Neutrophil (primary cell): Measurements from ENCODE around the gene PTPN11.

Source experiments
- H3K27ac ChIP-seq: fragments of 200-600 bp; sonication (generic); 2 replicates; pipeline ENCODE4 v1.5.1; 2016; ENCODE audit warnings: mild to moderate bottlenecking, moderate library complexity
- H3K27me3 ChIP-seq: fragments of 200-600 bp; sonication (generic); 2 replicates; pipeline ENCODE4 v1.6.0; 2016; ENCODE audit warnings: mild to moderate bottlenecking
- H3K36me3 ChIP-seq: fragments of 200-600 bp; sonication (generic); 2 replicates; pipeline ENCODE4 v1.5.1; 2017
- H3K4me1 ChIP-seq, 2 experiments: fragments of 200-600 bp in 1 of 2; sonication (generic) in 1 of 2; 1 replicate in 1 of 2; 2 replicates in 1 of 2; pipeline versions ENCODE4 v1.5.1 to v1.6.1; 2013 to 2016; ENCODE audit warnings: low read depth in 1 of 2, low read length in 1 of 2, mild to moderate bottlenecking in 1 of 2, moderate library complexity in 1 of 2; ENCODE audit not compliant: control insufficient read depth in 1 of 2, insufficient read depth in 1 of 2
- H3K4me3 ChIP-seq, 2 experiments: fragments of 200-600 bp in 1 of 2; sonication (generic) in 1 of 2; 1 replicate in 1 of 2; 2 replicates in 1 of 2; pipeline ENCODE4 v1.5.1; 2013 to 2016; ENCODE audit warnings: low read depth in 1 of 2, low read length in 1 of 2, mild to moderate bottlenecking in 1 of 2, moderate library complexity in 1 of 2
- H3K9me3 ChIP-seq: fragments of 200-600 bp; sonication (generic); 2 replicates; pipeline ENCODE4 v1.5.1; 2016
- TF ChIP-seq, protein P1 (sequence below): fragments of 200-600 bp; sonication (generic); IDR thresholded peaks from 2 replicates; pipeline ENCODE4 v1.5.1; 2016; ENCODE audit warnings: antibody characterized with exemption

The PTPN11 gene

GRCh38 chr12:112422531-112422930 lies 3.8 kb downstream of the PTPN11 start:
- peaks cover 14 to 16% of the 10 kb centered on the region in 2 experiments for H3K4me1 ChIP-seq
- no peak overlapping the region for H3K27ac ChIP-seq

GRCh38 chr12:112424126-112424525 lies 5.4 kb downstream of the PTPN11 start:
- Histone ChIP-seq H3K9me3 (no peaks in the 10 kb centered on the region), H3K36me3 (no peaks in the 10 kb centered on the region), H3K4me3 (no peak overlapping the region), H3K27me3 (no peaks in the 10 kb centered on the region), H3K27ac (no peak overlapping the region), H3K4me1 (peaks cover 7 to 11% of the 10 kb centered on the region in 2 experiments)
- TF ChIP-seq, protein P1, sequence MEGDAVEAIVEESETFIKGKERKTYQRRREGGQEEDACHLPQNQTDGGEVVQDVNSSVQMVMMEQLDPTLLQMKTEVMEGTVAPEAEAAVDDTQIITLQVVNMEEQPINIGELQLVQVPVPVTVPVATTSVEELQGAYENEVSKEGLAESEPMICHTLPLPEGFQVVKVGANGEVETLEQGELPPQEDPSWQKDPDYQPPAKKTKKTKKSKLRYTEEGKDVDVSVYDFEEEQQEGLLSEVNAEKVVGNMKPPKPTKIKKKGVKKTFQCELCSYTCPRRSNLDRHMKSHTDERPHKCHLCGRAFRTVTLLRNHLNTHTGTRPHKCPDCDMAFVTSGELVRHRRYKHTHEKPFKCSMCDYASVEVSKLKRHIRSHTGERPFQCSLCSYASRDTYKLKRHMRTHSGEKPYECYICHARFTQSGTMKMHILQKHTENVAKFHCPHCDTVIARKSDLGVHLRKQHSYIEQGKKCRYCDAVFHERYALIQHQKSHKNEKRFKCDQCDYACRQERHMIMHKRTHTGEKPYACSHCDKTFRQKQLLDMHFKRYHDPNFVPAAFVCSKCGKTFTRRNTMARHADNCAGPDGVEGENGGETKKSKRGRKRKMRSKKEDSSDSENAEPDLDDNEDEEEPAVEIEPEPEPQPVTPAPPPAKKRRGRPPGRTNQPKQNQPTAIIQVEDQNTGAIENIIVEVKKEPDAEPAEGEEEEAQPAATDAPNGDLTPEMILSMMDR: no peak

More at GRCh38 chr12:112422531-112422930, 3.8 kb downstream of the PTPN11 start:
- Histone ChIP-seq H3K36me3 (no peaks in the 10 kb centered on the region), H3K4me3 (no peak overlapping the region), H3K27me3 (no peaks in the 10 kb centered on the region), H3K9me3 (no peaks in the 10 kb centered on the region)
- TF ChIP-seq, protein P1: no peak

GRCh38 chr12:112425582-112426382 lies 7.0 kb downstream of the PTPN11 start:
- Histone ChIP-seq H3K9me3 (no peaks in the 10 kb centered on the region), H3K36me3 (no peaks in the 10 kb centered on the region), H3K27me3 (no peaks in the 10 kb centered on the region), H3K27ac (no peak overlapping the region), H3K4me1 (no peaks in the 10 kb centered on the region), H3K4me3 (no peak overlapping the region)
- TF ChIP-seq, protein P1: no peak

- Histone ChIP-seq H3K9me3 (no peaks in the 10 kb centered on the region), H3K4me1 (no peaks in the 10 kb centered on the region), H3K4me3 (no peak overlapping the region), H3K27me3 (no peaks in the 10 kb centered on the region), H3K27ac (no peak overlapping the region), H3K36me3 (no peaks in the 10 kb centered on the region)
- TF ChIP-seq, protein P1: no peak
Measured at GRCh38 chr12:112427760-112428159, 9.0 kb downstream of the PTPN11 start.

DNA sequence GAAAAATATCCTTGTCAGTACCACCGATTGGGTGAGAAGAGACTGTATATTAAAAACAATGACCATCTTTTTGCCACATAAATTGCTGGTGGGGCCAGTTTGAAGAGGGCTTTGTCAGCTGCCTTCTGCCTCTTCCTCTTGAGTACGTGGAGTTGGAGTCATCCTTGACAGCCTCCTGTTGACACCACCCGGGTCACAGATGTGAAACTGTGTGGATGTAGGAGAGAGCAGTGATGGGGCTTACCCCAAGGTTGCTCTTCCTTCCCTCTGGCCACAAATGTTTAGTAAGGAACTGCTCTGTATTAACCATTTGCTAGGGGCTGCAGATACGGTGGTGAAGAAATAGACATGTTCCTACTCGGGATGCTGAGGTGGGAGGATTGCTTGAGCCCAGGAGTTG lies 12.2 kb downstream of the PTPN11 start:
- Histone ChIP-seq H3K4me3 (no peak overlapping the region), H3K36me3 (no peaks in the 10 kb centered on the region), H3K27ac (no peak overlapping the region), H3K4me1 (peaks cover 4% of the 10 kb centered on the region in 2 experiments), H3K27me3 (no peaks in the 10 kb centered on the region), H3K9me3 (no peaks in the 10 kb centered on the region)
- TF ChIP-seq, protein P1: no peak
